Activated CD8-positive, alpha-beta T cell treated with anti-CD3 and anti-CD28 coated beads for 36 hours (primary cell): Measurements from ENCODE around the gene POU3F3. TPM values are rescaled to one million over a fixed set of nuclear protein-coding genes. Genes with fewer than 3 reads are reported as not detected.

Source experiments
- ATAC-seq: fragments of 200-7000 bp; cut with Tn5 transposase; one replicate; pipeline ENCODE4 v1.10.0; 2021; ENCODE audit warnings: mild to moderate bottlenecking, moderate library complexity
- CTCF ChIA-PET: fragments of 350-600 bp; sonication (Branson Sonifier 250); formaldehyde crosslinking; loops from one replicate; lab custom pipeline; 2021; ENCODE audit warnings: antibody characterized with exemption; lab: Charles Lee
- POLR2A ChIA-PET: fragments of 350-600 bp; sonication (Branson Sonifier 250); formaldehyde crosslinking; loops from one replicate; lab custom pipeline; 2021; ENCODE audit warnings: antibody characterized with exemption; lab: Charles Lee
- DNase-seq: peaks from one replicate; pipeline ENCODE4 v3.0.0-alpha.2; 2020
- H3K27ac Mint-ChIP-seq: one replicate; pipeline ENCODE4 v1.8.0; 2021; ENCODE audit warnings: mild to moderate bottlenecking, mixed read lengths
- H3K27me3 Mint-ChIP-seq: one replicate; pipeline ENCODE4 v1.8.0; 2021; ENCODE audit warnings: mixed read lengths
- H3K36me3 Mint-ChIP-seq: one replicate; pipeline ENCODE4 v1.8.0; 2021; ENCODE audit warnings: low read depth, mixed read lengths
- H3K4me1 Mint-ChIP-seq: one replicate; pipeline ENCODE4 v1.8.0; 2021; ENCODE audit warnings: low read depth, mixed read lengths
- H3K4me3 Mint-ChIP-seq: one replicate; pipeline ENCODE4 v1.8.0; 2021; ENCODE audit warnings: mild to moderate bottlenecking, moderate library complexity, mixed read lengths
- H3K9me3 Mint-ChIP-seq: one replicate; pipeline ENCODE4 v1.8.0; 2021; ENCODE audit warnings: mixed read lengths
- CTCF ChIP-seq: fragments of 200-600 bp; IDR thresholded peaks from one replicate; pipeline ENCODE4 v1.8.0; 2022; ENCODE audit warnings: antibody characterized with exemption, mild to moderate bottlenecking
- intact Hi-C: fragments of 100-400 bp; cut with micrococcal nuclease; formaldehyde crosslinking; loops from one replicate; pipeline ENCODE4 v1.10.0; 2022
- total RNA-seq, 2 experiments: library from RNA; stranded (reverse); gene quantifications; one replicate each; pipeline ENCODE4 v1.2.3, GENCODE V29; 2021

POU3F3 gene
- total RNA-seq, 2 experiments from 2014 or later: not detected

- ATAC-seq: no peak
- intact Hi-C loops: loop anchor here (5.0 kb wide), 1 partner anchor 142 kb away; no protein-coding TSS in a partner anchor
- CTCF ChIA-PET: interaction anchor here (1.5 to 2.0 kb wide), 2 partner anchors 25 to 1713 kb away, joined by 4 to 7 read pairs; no protein-coding TSS in a partner anchor
- POLR2A ChIA-PET: no interaction called here
- DNase-seq: no peak
- Mint-ChIP-seq H3K36me3 (no peaks in the 10 kb centered on the region), H3K4me1 (peaks cover 12% of the 10 kb centered on the region), H3K27me3 (peaks cover 61% of the 10 kb centered on the region), H3K9me3 (no peaks in the 10 kb centered on the region), H3K27ac (no peak overlapping the region), H3K4me3 (no peak overlapping the region)
- no peak for TF ChIP-seq CTCF
These were observed 20.3 kb downstream of the POU3F3 start for GRCh38 chr2:104874230-104874629.

- Mint-ChIP-seq H3K9me3 (no peaks in the 10 kb centered on the region), H3K27ac (no peak overlapping the region), H3K4me3 (no peak overlapping the region), H3K4me1 (peaks cover 12% of the 10 kb centered on the region), H3K27me3 (peaks cover 57% of the 10 kb centered on the region), H3K36me3 (no peaks in the 10 kb centered on the region)
- no peak for ATAC-seq
- POLR2A ChIA-PET: no interaction called here
- intact Hi-C loops: no loop called here
- no peak for TF ChIP-seq CTCF
- DNase-seq: no peak
- CTCF ChIA-PET: interaction anchor here (2.0 kb wide), 1 partner anchor 26 kb away, joined by 7 read pairs; no protein-coding TSS in a partner anchor
These were observed 21.3 kb downstream of the POU3F3 start for GRCh38 chr2:104875262-104875661.

- intact Hi-C loops: no loop called here
- H3K36me3 Mint-ChIP-seq: no peaks in the 10 kb centered on the region
- ChIA-PET CTCF (interaction anchor here (1.4 kb wide), 1 partner anchor 27 kb away, joined by 6 read pairs; no protein-coding TSS in a partner anchor), POLR2A (no interaction called here)
- no peaks in the 10 kb centered on the region for H3K9me3 Mint-ChIP-seq
- H3K27ac Mint-ChIP-seq: no peak overlapping the region
- DNase-seq (no peak), ATAC-seq (no peak)
- H3K27me3 Mint-ChIP-seq: peaks cover 44% of the 10 kb centered on the region
- TF ChIP-seq CTCF: no peak
- H3K4me1 Mint-ChIP-seq: peaks cover 8% of the 10 kb centered on the region
- no peak overlapping the region for H3K4me3 Mint-ChIP-seq
These were observed 23.0 kb downstream of the POU3F3 start for GRCh38 chr2:104876606-104877570.

GRCh38 chr2:104878863-104879512 lies 25.1 kb downstream of the POU3F3 start:
- CTCF ChIA-PET: interaction anchor here (2.0 kb wide), 1 partner anchor 29 kb away, joined by 6 read pairs; no protein-coding TSS in a partner anchor
- no peak overlapping the region for H3K27ac Mint-ChIP-seq
- DNase-seq: no peak
- H3K36me3 Mint-ChIP-seq: no peaks in the 10 kb centered on the region
- ATAC-seq: no peak
- H3K27me3 Mint-ChIP-seq: peaks cover 34% of the 10 kb centered on the region
- intact Hi-C loops: no loop called here
- no peak overlapping the region for H3K4me3 Mint-ChIP-seq
- POLR2A ChIA-PET: no interaction called here
- no peak for TF ChIP-seq CTCF
- H3K4me1 Mint-ChIP-seq: no peaks in the 10 kb centered on the region
- no peaks in the 10 kb centered on the region for H3K9me3 Mint-ChIP-seq
